KMS-11 (cell line): ENCODE results near the gene UNC93A.
"Not testable (repeated sequence)": the region's sequence is repeated elsewhere in the genome, so short reads cannot be mapped to it uniquely, and the experiment has no call there.

Experiments used
- H2AFZ ChIP-seq: fragments of 200-600 bp; sonication (generic); 2 replicates; pipeline ENCODE4 v1.6.1; 2016; ENCODE audit warnings: antibody characterized with exemption, mixed run types, low read depth
- H3K27ac ChIP-seq: fragments of 200-600 bp; sonication (generic); 2 replicates; pipeline ENCODE4 v1.6.1; 2016; ENCODE audit warnings: mild to moderate bottlenecking, mixed run types
- H3K27me3 ChIP-seq: fragments of 200-600 bp; sonication (generic); 2 replicates; pipeline ENCODE4 v1.6.1; 2017; ENCODE audit warnings: mild to moderate bottlenecking, low read depth, mixed run types, moderate library complexity; ENCODE audit not compliant: insufficient read depth
- H3K36me3 ChIP-seq: fragments of 200-600 bp; sonication (generic); 2 replicates; pipeline ENCODE4 v1.6.1; 2017; ENCODE audit warnings: mild to moderate bottlenecking, mixed run types; ENCODE audit not compliant: insufficient read depth
- H3K4me1 ChIP-seq: fragments of 200-600 bp; sonication (generic); 2 replicates; pipeline ENCODE4 v1.6.1; 2016; ENCODE audit warnings: mild to moderate bottlenecking, low read depth, mixed run types; ENCODE audit not compliant: poor library complexity, severe bottlenecking
- H3K4me2 ChIP-seq: fragments of 200-600 bp; sonication (generic); 2 replicates; pipeline ENCODE4 v1.7.0; 2016; ENCODE audit warnings: mild to moderate bottlenecking, mixed run types
- H3K4me3 ChIP-seq: fragments of 200-600 bp; sonication (generic); IDR thresholded peaks from 2 replicates; pipeline ENCODE4 v1.6.1; 2017; ENCODE audit warnings: low read depth, low read length, mixed read lengths; ENCODE audit not compliant: insufficient read depth
- H3K79me2 ChIP-seq: fragments of 200-600 bp; sonication (generic); 2 replicates; pipeline ENCODE4 v1.6.1; 2016; ENCODE audit warnings: low read depth, mixed run types; ENCODE audit not compliant: insufficient read depth
- H3K9ac ChIP-seq: fragments of 200-600 bp; sonication (generic); 2 replicates; pipeline ENCODE4 v1.6.1; 2016; ENCODE audit warnings: mild to moderate bottlenecking, mixed run types
- H4K20me1 ChIP-seq: fragments of 200-600 bp; sonication (generic); 2 replicates; pipeline ENCODE4 v1.6.1; 2016; ENCODE audit warnings: mild to moderate bottlenecking, mixed run types; ENCODE audit not compliant: insufficient read depth
- CTCF ChIP-seq: fragments of 200-600 bp; sonication (generic); conservative IDR thresholded peaks from 2 replicates; pipeline ENCODE4 v1.6.1; 2017; ENCODE audit warnings: low read depth, mild to moderate bottlenecking, antibody characterized with exemption, low read length, moderate library complexity, mixed read lengths

UNC93A gene

GRCh38 chr6:167305796-167306195, 14.7 kb downstream of the UNC93A start:
- TF ChIP-seq CTCF = no peak
- H3K27ac ChIP-seq = no peak overlapping the region
- H2AFZ ChIP-seq = no peak overlapping the region
- H3K79me2 ChIP-seq = no peaks in the 10 kb centered on the region
- no peaks in the 10 kb centered on the region for H3K4me1 ChIP-seq
- no peaks in the 10 kb centered on the region for H4K20me1 ChIP-seq
- H3K36me3 ChIP-seq = no peaks in the 10 kb centered on the region
- H3K27me3 ChIP-seq = no peaks in the 10 kb centered on the region
- H3K4me3 ChIP-seq = no peak overlapping the region
- H3K9ac ChIP-seq = no peak overlapping the region
- no peak overlapping the region for H3K4me2 ChIP-seq

GRCh38 chr6:167306401-167306998, 15.4 kb downstream of the UNC93A start:
- Histone ChIP-seq H3K4me1 (no peaks in the 10 kb centered on the region), H3K27me3 (no peaks in the 10 kb centered on the region), H2AFZ (no peak overlapping the region), H3K79me2 (no peaks in the 10 kb centered on the region), H3K4me2 (no peak overlapping the region), H4K20me1 (no peaks in the 10 kb centered on the region), H3K36me3 (no peaks in the 10 kb centered on the region), H3K4me3 (no peak overlapping the region), H3K27ac (no peak overlapping the region), H3K9ac (no peak overlapping the region)
- no peak for TF ChIP-seq CTCF

- Histone ChIP-seq H3K79me2 (no peaks in the 10 kb centered on the region), H2AFZ (no peak overlapping the region), H3K36me3 (no peaks in the 10 kb centered on the region), H3K4me3 (no peak overlapping the region), H3K27me3 (no peaks in the 10 kb centered on the region), H4K20me1 (no peaks in the 10 kb centered on the region), H3K4me1 (no peaks in the 10 kb centered on the region), H3K27ac (no peak overlapping the region), H3K4me2 (no peak overlapping the region), H3K9ac (no peak overlapping the region)
- no peak for TF ChIP-seq CTCF
These were observed 16.3 kb downstream of the UNC93A start for GRCh38 chr6:167307342-167307955.

- Histone ChIP-seq H3K4me3 (no peak overlapping the region), H3K9ac (no peak overlapping the region)
These were observed 17.1 kb downstream of the UNC93A start for GRCh38 chr6:167308207-167308606.

GRCh38 chr6:167309355-167310192, 18.5 kb downstream of the UNC93A start:
- H3K4me3 ChIP-seq, H2AFZ ChIP-seq, H3K27ac ChIP-seq, H4K20me1 ChIP-seq, H3K27me3 ChIP-seq, H3K79me2 ChIP-seq, H3K4me1 ChIP-seq, H3K4me2 ChIP-seq, H3K36me3 ChIP-seq, H3K9ac ChIP-seq: not testable (repeated sequence)

More at GRCh38 chr6:167308207-167308606, 17.1 kb downstream of the UNC93A start:
- Histone ChIP-seq H3K27ac (no peak overlapping the region), H3K27me3 (no peaks in the 10 kb centered on the region), H3K4me1 (no peaks in the 10 kb centered on the region), H3K4me2 (no peak overlapping the region), H2AFZ (no peak overlapping the region), H3K79me2 (no peaks in the 10 kb centered on the region), H4K20me1 (no peaks in the 10 kb centered on the region), H3K36me3 (no peaks in the 10 kb centered on the region)
- TF ChIP-seq CTCF = no peak
